DOHH2 (cell line): ENCODE measurements around the gene MVK.

Experiments
- H3F3A ChIP-seq: fragments of 200-600 bp; sonication (generic), shearing (Covaris generic); 2 replicates; pipeline ENCODE4 v1.6.0; 2016; ENCODE audit warnings: antibody characterized with exemption, mild to moderate bottlenecking; ENCODE audit not compliant: control insufficient read depth, insufficient read depth
- H3K27ac ChIP-seq: fragments of 200-600 bp; sonication (generic); 2 replicates; pipeline ENCODE4 v1.5.1; 2014; ENCODE audit warnings: low read depth, mild to moderate bottlenecking, low read length, moderate library complexity
- H3K27me3 ChIP-seq: fragments of 200-600 bp; sonication (generic); 2 replicates; pipeline ENCODE4 v1.6.1; 2014; ENCODE audit warnings: mild to moderate bottlenecking, low read length, mixed read lengths; ENCODE audit not compliant: control insufficient read depth
- H3K36me3 ChIP-seq: fragments of 200-600 bp; sonication (generic); 2 replicates; pipeline ENCODE4 v1.6.1; 2014; ENCODE audit warnings: mild to moderate bottlenecking, low read length, moderate library complexity, mixed read lengths; ENCODE audit not compliant: control insufficient read depth
- H3K4me1 ChIP-seq: fragments of 200-600 bp; sonication (generic); 2 replicates; pipeline ENCODE4 v1.6.1; 2014; ENCODE audit warnings: mild to moderate bottlenecking, low read length, mixed read lengths; ENCODE audit not compliant: control insufficient read depth
- H3K4me2 ChIP-seq: fragments of 200-600 bp; sonication (generic); 2 replicates; pipeline ENCODE4 v1.6.0; 2014; ENCODE audit warnings: mild to moderate bottlenecking, low read length, moderate library complexity
- H3K4me3 ChIP-seq: fragments of 200-600 bp; sonication (generic); 2 replicates; pipeline ENCODE4 v1.5.1; 2014; ENCODE audit warnings: mild to moderate bottlenecking, low read length, mixed read lengths
- H3K79me2 ChIP-seq: fragments of 200-600 bp; sonication (generic); 2 replicates; pipeline ENCODE4 v1.6.1; 2014; ENCODE audit warnings: mild to moderate bottlenecking, low read length, mixed read lengths; ENCODE audit not compliant: control insufficient read depth
- H3K9me2 ChIP-seq: fragments of 200-600 bp; sonication (generic); replicated peaks from 2 replicates; pipeline ENCODE4 v1.6.1; 2014; ENCODE audit warnings: mild to moderate bottlenecking, low read length, mixed read lengths; ENCODE audit not compliant: control insufficient read depth
- H3K9me3 ChIP-seq: fragments of 200-600 bp; sonication (generic); 2 replicates; pipeline ENCODE4 v1.6.1; 2014; ENCODE audit warnings: antibody characterized with exemption, low read length, mixed read lengths; ENCODE audit not compliant: control insufficient read depth, insufficient read depth
- H4K20me1 ChIP-seq: fragments of 200-600 bp; sonication (generic); 2 replicates; pipeline ENCODE4 v1.6.0; 2014; ENCODE audit warnings: low read depth, mild to moderate bottlenecking, antibody characterized with exemption, low read length, moderate library complexity; ENCODE audit not compliant: control insufficient read depth, insufficient read depth
- CTCF ChIP-seq: fragments of 200-600 bp; sonication (generic); IDR thresholded peaks from one replicate; pipeline ENCODE4 v1.5.1; 2014; ENCODE audit warnings: antibody characterized with exemption, mild to moderate bottlenecking, low read depth, low read length; ENCODE audit not compliant: poor library complexity, severe bottlenecking
- EZH2phosphoT487 ChIP-seq: fragments of 200-600 bp; sonication (generic); IDR thresholded peaks from 2 replicates; pipeline ENCODE4 v1.6.1; 2017; ENCODE audit warnings: borderline replicate concordance, mild to moderate bottlenecking, antibody characterized with exemption, low read length, moderate library complexity, mixed read lengths

Gene MVK

GRCh38 chr12:109559200-109559505 lies 14.4 kb upstream of the MVK start:
- Histone ChIP-seq H3K79me2 (no peaks in the 10 kb centered on the region), H3K9me2 (no peaks in the 10 kb centered on the region), H4K20me1 (no peaks in the 10 kb centered on the region), H3K4me2 (no peak overlapping the region), H3K36me3 (peaks cover 29% of the 10 kb centered on the region), H3K9me3 (peaks cover 7% of the 10 kb centered on the region; the same call in 1 of the 2 replicates), H3K4me1 (no peaks in the 10 kb centered on the region), H3K27me3 (no peaks in the 10 kb centered on the region), H3F3A (no peaks in the 10 kb centered on the region), H3K27ac (no peak overlapping the region), H3K4me3 (no peak overlapping the region)
- no peak for TF ChIP-seq EZH2phosphoT487
- TF ChIP-seq CTCF: no peak

- no peaks in the 10 kb centered on the region for H3F3A ChIP-seq
- no peak overlapping the region for H3K27ac ChIP-seq
- no peak overlapping the region for H3K4me3 ChIP-seq
- no peaks in the 10 kb centered on the region for H3K27me3 ChIP-seq
- H3K36me3 ChIP-seq: peaks cover 34% of the 10 kb centered on the region
- H3K4me1 ChIP-seq: no peaks in the 10 kb centered on the region
- H4K20me1 ChIP-seq: no peaks in the 10 kb centered on the region
- H3K4me2 ChIP-seq: no peak overlapping the region
- TF ChIP-seq CTCF (no peak), EZH2phosphoT487 (no peak)
- peaks cover 7% of the 10 kb centered on the region; the same call in 1 of the 2 replicates for H3K9me3 ChIP-seq
- no peaks in the 10 kb centered on the region for H3K9me2 ChIP-seq
- no peaks in the 10 kb centered on the region for H3K79me2 ChIP-seq
Measured at GRCh38 chr12:109559601-109560000, 14.0 kb upstream of the MVK start.

- Histone ChIP-seq H3K36me3 (peaks cover 49% of the 10 kb centered on the region), H3K4me1 (no peaks in the 10 kb centered on the region), H3K4me2 (no peak overlapping the region), H3K27ac (no peak overlapping the region), H3K9me2 (no peaks in the 10 kb centered on the region), H3K9me3 (peaks cover 7% of the 10 kb centered on the region; the same call in 1 of the 2 replicates), H3K79me2 (no peaks in the 10 kb centered on the region), H4K20me1 (no peaks in the 10 kb centered on the region), H3K4me3 (no peak overlapping the region), H3F3A (no peaks in the 10 kb centered on the region), H3K27me3 (no peaks in the 10 kb centered on the region)
- TF ChIP-seq EZH2phosphoT487 (no peak), CTCF (no peak)
Measured at GRCh38 chr12:109560867-109561710, 12.5 kb upstream of the MVK start.
